ENCODE results near the gene MANSC4. TPM values are rescaled to one million over a fixed set of nuclear protein-coding genes. Genes with fewer than 3 reads are reported as not detected.
A peak's percentile ranks its signal among the peaks of the same experiment; 100 is the strongest.

Gene MANSC4
- total and polyA plus RNA-seq, 9 of the 15 experiments (the other 6 are each of a cell fraction or from before 2014, with no cell fraction given): not detected

- TF ChIP-seq, protein P1, sequence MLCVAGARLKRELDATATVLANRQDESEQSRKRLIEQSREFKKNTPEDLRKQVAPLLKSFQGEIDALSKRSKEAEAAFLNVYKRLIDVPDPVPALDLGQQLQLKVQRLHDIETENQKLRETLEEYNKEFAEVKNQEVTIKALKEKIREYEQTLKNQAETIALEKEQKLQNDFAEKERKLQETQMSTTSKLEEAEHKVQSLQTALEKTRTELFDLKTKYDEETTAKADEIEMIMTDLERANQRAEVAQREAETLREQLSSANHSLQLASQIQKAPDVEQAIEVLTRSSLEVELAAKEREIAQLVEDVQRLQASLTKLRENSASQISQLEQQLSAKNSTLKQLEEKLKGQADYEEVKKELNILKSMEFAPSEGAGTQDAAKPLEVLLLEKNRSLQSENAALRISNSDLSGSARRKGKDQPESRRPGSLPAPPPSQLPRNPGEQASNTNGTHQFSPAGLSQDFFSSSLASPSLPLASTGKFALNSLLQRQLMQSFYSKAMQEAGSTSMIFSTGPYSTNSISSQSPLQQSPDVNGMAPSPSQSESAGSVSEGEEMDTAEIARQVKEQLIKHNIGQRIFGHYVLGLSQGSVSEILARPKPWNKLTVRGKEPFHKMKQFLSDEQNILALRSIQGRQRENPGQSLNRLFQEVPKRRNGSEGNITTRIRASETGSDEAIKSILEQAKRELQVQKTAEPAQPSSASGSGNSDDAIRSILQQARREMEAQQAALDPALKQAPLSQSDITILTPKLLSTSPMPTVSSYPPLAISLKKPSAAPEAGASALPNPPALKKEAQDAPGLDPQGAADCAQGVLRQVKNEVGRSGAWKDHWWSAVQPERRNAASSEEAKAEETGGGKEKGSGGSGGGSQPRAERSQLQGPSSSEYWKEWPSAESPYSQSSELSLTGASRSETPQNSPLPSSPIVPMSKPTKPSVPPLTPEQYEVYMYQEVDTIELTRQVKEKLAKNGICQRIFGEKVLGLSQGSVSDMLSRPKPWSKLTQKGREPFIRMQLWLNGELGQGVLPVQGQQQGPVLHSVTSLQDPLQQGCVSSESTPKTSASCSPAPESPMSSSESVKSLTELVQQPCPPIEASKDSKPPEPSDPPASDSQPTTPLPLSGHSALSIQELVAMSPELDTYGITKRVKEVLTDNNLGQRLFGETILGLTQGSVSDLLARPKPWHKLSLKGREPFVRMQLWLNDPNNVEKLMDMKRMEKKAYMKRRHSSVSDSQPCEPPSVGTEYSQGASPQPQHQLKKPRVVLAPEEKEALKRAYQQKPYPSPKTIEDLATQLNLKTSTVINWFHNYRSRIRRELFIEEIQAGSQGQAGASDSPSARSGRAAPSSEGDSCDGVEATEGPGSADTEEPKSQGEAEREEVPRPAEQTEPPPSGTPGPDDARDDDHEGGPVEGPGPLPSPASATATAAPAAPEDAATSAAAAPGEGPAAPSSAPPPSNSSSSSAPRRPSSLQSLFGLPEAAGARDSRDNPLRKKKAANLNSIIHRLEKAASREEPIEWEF (CRISPR knock-in tag; IDR thresholded peaks at IDR 0.05): no peak
- no peak for TF ChIP-seq MXI1 (IDR thresholded peaks at IDR 0.05; ENCODE audit: low read depth, low read length)
- TF ChIP-seq ZFP30 (CRISPR knock-in tag; IDR thresholded peaks at IDR 0.05; ENCODE audit: borderline replicate concordance): no peak
- TF ChIP-seq E4F1 (CRISPR knock-in tag; IDR thresholded peaks at IDR 0.05; ENCODE audit: borderline replicate concordance): no peak
- TF ChIP-seq ZFPM2 (CRISPR knock-in tag; IDR thresholded peaks at IDR 0.05): no peak
- TF ChIP-seq E2F6 (IDR thresholded peaks at IDR 0.05; ENCODE audit: borderline replicate concordance in 1 of 2, extremely low read depth in 1 of 2, insufficient read depth in 1 of 2, insufficient read length in 1 of 2, low read depth in 1 of 2, low read length in 1 of 2, poor library complexity in 1 of 2, severe bottlenecking in 1 of 2): peak; percentile 64 to 75
- TF ChIP-seq ARID3B (CRISPR knock-in tag; IDR thresholded peaks at IDR 0.05; ENCODE audit: borderline replicate concordance): no peak
- no peak for TF ChIP-seq MCM7 (IDR thresholded peaks at IDR 0.05)
- peak; percentile 12 for TF ChIP-seq TAF1 (IDR thresholded peaks at IDR 0.05; ENCODE audit: control insufficient read depth, extremely low read depth, insufficient read depth, low read length, severe bottlenecking)
- no peak for TF ChIP-seq THRA (IDR thresholded peaks at IDR 0.05)
- no peak for TF ChIP-seq CHD4 (IDR thresholded peaks at IDR 0.05; ENCODE audit: insufficient read depth, insufficient replicate concordance, low read depth, low read length, poor library complexity, severe bottlenecking)
- no peak for TF ChIP-seq MEF2A (IDR thresholded peaks at IDR 0.05; ENCODE audit: control insufficient read depth, low read depth, low read length)
These were observed at the start of gene MANSC4, which contains the start of gene KLHL42 (continued) for GRCh38 chr12:27779920-27780611.

Data from K562 (cell line).